ENCODE data around the gene BLOC1S6.

Gene BLOC1S6

GRCh38 chr15:45611305-45611704 lies 24.1 kb downstream of the BLOC1S6 start:
- Histone ChIP-seq H3K9ac (ENCODE audit: low read depth, low read length) (no peak overlapping the region), H3K36me3 (ENCODE audit: insufficient read depth, low read length) (no peaks in the 10 kb centered on the region), H3K4me1 (ENCODE audit: insufficient read depth, low read length) (no peaks in the 10 kb centered on the region; the same call in 1 of the 2 replicates), H3K9me3 (ENCODE audit: control insufficient read depth, insufficient read depth, low read length) (no peaks in the 10 kb centered on the region)

DNA sequence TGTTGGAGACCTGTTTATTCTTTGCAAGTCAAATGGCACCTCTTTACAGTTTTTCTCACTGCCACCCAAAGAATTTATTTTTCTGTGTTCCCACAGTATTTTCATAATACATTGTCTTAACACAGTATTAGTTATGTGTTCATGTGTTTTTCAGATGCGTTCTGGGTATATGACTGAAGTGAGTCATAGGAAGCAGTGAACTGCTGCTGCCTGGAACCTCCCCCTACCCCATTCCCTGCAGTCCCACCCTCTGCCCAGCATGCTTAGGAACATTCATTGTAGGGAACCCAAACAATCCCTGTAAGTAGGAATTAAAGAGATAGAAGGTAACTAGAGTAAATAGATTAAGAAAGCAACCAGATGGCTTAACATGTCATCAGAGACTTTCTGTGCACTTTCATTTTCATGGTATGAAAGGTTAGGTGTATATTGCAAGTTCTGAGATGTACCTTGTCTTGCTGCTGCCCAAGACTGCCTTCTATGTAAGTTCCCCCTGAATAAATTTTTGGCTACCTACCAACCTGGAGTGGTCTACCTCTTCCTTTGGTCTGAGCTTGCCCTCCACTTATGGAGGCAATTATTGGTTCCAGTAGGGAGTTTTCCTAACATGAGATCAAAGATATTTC lies 25.7 kb downstream of the BLOC1S6 start:
- Histone ChIP-seq H3K36me3 (ENCODE audit: insufficient read depth, low read length) (no peaks in the 10 kb centered on the region), H3K4me1 (ENCODE audit: insufficient read depth, low read length) (peaks cover 8% of the 10 kb centered on the region; the same call in 1 of the 2 replicates), H3K9me3 (ENCODE audit: control insufficient read depth, insufficient read depth, low read length) (no peaks in the 10 kb centered on the region), H3K9ac (ENCODE audit: low read depth, low read length) (no peak overlapping the region)

DNA sequence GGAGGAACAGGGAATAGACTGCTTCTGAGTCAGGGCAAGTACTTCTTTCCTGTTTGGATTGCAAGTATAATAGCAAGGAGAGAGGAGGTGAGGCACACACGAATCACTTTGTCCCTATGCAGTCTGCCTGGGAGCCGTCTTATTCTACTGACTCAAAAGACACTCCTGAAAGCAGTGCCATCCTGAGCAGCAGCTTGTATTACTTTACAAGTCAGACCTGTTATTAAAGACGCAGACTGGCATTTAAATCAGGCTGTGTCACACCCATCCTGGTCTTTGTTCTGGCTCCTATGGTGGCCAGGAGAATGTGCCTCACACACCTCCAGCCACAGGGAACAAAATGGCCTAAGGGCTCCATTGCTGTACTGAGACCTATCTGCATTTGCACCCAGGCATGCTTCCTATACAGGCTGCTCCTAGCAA lies 29.7 kb downstream of the BLOC1S6 start:
- peaks cover 8% of the 10 kb centered on the region; the same call in 1 of the 2 replicates for H3K4me1 ChIP-seq (ENCODE audit: insufficient read depth, low read length)
- H3K9me3 ChIP-seq (ENCODE audit: control insufficient read depth, insufficient read depth, low read length): no peaks in the 10 kb centered on the region
- H3K9ac ChIP-seq (ENCODE audit: low read depth, low read length): no peak overlapping the region
- no peaks in the 10 kb centered on the region for H3K36me3 ChIP-seq (ENCODE audit: insufficient read depth, low read length)

GRCh38 chr15:45618813-45619212 lies 31.6 kb downstream of the BLOC1S6 start:
- H3K9me3 ChIP-seq (ENCODE audit: control insufficient read depth, insufficient read depth, low read length): no peaks in the 10 kb centered on the region
- H3K4me1 ChIP-seq (ENCODE audit: insufficient read depth, low read length): peaks cover 8% of the 10 kb centered on the region; the same call in 1 of the 2 replicates
- no peak overlapping the region for H3K9ac ChIP-seq (ENCODE audit: low read depth, low read length)
- no peaks in the 10 kb centered on the region for H3K36me3 ChIP-seq (ENCODE audit: insufficient read depth, low read length)

DNA sequence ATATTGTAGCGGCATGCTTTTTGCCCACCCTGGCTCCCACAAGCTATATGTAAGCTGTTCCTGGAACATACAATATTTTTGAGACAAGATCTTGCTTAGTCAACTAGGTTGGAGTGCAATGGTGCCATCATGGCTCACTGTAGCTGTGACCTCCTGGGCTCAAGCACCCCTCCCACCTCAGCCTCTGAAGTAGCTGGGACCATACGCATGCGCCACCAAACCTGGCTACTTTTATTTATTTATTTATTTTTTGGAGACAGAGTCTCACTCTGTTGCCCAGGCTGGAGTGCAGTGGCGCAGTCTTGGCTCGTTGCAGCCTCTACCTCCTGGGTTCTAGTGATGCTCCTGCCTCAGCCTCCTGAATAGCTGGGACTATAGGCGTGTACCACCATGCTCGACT lies 41.0 kb downstream of the BLOC1S6 start:
- peaks cover 14% of the 10 kb centered on the region; the same call in 1 of the 2 replicates for H3K9me3 ChIP-seq (ENCODE audit: control insufficient read depth, insufficient read depth, low read length)
- H3K9ac ChIP-seq (ENCODE audit: low read depth, low read length): no peak overlapping the region
- H3K36me3 ChIP-seq (ENCODE audit: insufficient read depth, low read length): no peaks in the 10 kb centered on the region
- H3K4me1 ChIP-seq (ENCODE audit: insufficient read depth, low read length): no peaks in the 10 kb centered on the region

DNA sequence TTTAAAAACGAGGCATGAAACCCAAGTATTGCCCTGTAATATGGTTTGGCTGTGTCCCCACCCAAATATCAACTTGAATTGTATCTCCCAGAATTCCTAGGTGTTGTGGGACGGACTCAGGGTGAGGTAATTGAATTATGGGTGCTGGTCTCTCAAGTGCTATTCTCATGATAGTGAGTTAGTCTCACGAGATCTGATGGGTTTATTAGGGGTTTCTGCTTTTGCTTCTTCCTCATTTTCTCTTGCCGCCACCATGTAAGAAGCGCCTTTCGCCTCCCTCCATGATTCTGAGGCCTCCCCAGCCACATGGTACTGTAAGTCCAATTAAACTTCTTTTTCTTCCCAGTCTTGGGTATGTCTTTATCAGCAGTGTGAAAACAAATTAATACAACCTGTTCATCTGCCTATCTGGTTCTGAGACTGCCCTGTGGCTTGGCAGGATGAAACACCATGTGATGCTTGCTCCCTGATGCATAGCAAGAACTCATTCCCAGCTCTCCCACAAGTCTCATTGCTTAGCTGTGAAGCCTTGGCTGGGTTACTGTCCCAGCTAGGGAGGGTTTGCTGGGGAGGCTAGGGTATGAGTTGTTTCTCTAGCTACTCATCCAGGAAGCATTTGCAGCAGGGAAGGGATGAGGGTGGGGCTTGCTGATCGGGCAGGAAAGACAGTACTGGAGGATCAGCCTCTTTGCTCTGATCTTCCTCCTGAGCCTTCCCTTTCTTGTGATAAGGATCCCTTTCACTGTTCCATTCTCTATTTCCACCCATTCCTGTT lies 43.9 kb downstream of the BLOC1S6 start:
- no peak overlapping the region for H3K9ac ChIP-seq (ENCODE audit: low read depth, low read length)
- H3K9me3 ChIP-seq (ENCODE audit: control insufficient read depth, insufficient read depth, low read length): peaks cover 10% of the 10 kb centered on the region; the same call in 1 of the 2 replicates
- H3K36me3 ChIP-seq (ENCODE audit: insufficient read depth, low read length): no peaks in the 10 kb centered on the region
- H3K4me1 ChIP-seq (ENCODE audit: insufficient read depth, low read length): no peaks in the 10 kb centered on the region

DNA sequence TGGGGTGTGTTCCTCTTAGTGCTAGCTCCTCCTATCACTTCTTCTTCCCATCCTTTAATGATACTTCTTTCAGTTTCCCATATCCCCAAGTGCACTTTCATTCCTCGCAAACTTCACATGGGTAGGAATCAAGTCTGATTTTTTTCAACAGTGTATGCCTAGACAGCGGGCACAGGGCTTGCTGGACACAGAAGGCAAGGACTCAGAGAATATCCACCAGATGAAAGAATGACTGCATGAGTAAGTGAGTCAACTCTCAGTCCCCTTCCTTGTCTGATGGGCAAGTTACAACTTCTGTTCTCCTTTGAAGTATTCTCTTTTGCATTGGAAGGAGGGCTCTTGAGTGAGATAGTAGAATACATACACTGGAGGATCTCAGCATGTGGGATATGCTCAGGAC lies 44.6 kb downstream of the BLOC1S6 start:
- no peaks in the 10 kb centered on the region for H3K4me1 ChIP-seq (ENCODE audit: insufficient read depth, low read length)
- 0 out of 2 replicates have a peak overlapping the region, but pooled peaks have one; percentile 6 for H3K9ac ChIP-seq (ENCODE audit: low read depth, low read length)
- no peaks in the 10 kb centered on the region for H3K36me3 ChIP-seq (ENCODE audit: insufficient read depth, low read length)
- peaks cover 10% of the 10 kb centered on the region; the same call in 1 of the 2 replicates for H3K9me3 ChIP-seq (ENCODE audit: control insufficient read depth, insufficient read depth, low read length)

GRCh38 chr15:45634432-45635190 lies 47.4 kb downstream of the BLOC1S6 start, which contains the start of gene SQOR:
Gene SQOR, plus strand, starts transcription at chr15:45635029. Its CDS starts 23,895 bp downstream, at chr15:45658924.
- Histone ChIP-seq H3K4me1 (ENCODE audit: insufficient read depth, low read length) (no peaks in the 10 kb centered on the region), H3K9me3 (ENCODE audit: control insufficient read depth, insufficient read depth, low read length) (no peaks in the 10 kb centered on the region), H3K36me3 (ENCODE audit: insufficient read depth, low read length) (no peaks in the 10 kb centered on the region), H3K9ac (ENCODE audit: low read depth, low read length) (peak within 1 kb of the TSS; percentile 67; the same call in 1 of the 2 replicates)

DNA sequence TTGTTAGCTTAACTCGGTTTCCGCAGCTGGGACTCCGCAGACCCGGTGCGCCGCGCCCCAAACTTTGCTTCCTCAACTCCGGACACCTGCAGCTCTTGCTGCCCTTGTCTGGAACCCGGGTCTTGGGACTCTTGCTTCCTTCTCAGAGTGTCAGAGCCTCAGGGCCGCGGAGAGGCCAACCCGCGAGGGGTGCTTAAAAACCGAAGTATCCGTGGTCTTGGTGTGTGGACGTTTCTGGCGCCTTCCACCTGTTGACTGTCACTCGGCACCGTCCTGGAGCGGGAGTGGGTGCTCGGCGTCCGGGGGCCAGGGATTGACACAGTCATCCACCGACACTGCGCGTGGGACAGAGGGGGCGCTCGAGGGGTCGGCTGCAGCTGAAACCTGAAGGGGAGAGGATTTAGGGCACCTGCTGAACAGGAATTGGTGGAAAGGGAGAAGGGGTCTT lies 48.0 kb downstream of the BLOC1S6 start:
- no peaks in the 10 kb centered on the region for H3K36me3 ChIP-seq (ENCODE audit: insufficient read depth, low read length)
- H3K9me3 ChIP-seq (ENCODE audit: control insufficient read depth, insufficient read depth, low read length): no peaks in the 10 kb centered on the region
- H3K9ac ChIP-seq (ENCODE audit: low read depth, low read length): peak overlapping the region; percentile 67; the same call in 1 of the 2 replicates
- no peaks in the 10 kb centered on the region for H3K4me1 ChIP-seq (ENCODE audit: insufficient read depth, low read length)

GRCh38 chr15:45635763-45636292 lies 48.6 kb downstream of the BLOC1S6 start:
- Histone ChIP-seq H3K9me3 (ENCODE audit: control insufficient read depth, insufficient read depth, low read length) (no peaks in the 10 kb centered on the region), H3K9ac (ENCODE audit: low read depth, low read length) (peak overlapping the region; percentile 67; the same call in 1 of the 2 replicates), H3K36me3 (ENCODE audit: insufficient read depth, low read length) (no peaks in the 10 kb centered on the region), H3K4me1 (ENCODE audit: insufficient read depth, low read length) (no peaks in the 10 kb centered on the region)

GRCh38 chr15:45637141-45637540 lies 50.0 kb downstream of the BLOC1S6 start:
- Histone ChIP-seq H3K36me3 (ENCODE audit: insufficient read depth, low read length) (no peaks in the 10 kb centered on the region), H3K4me1 (ENCODE audit: insufficient read depth, low read length) (no peaks in the 10 kb centered on the region), H3K9me3 (ENCODE audit: control insufficient read depth, insufficient read depth, low read length) (no peaks in the 10 kb centered on the region), H3K9ac (ENCODE audit: low read depth, low read length) (no peak overlapping the region)

DNA sequence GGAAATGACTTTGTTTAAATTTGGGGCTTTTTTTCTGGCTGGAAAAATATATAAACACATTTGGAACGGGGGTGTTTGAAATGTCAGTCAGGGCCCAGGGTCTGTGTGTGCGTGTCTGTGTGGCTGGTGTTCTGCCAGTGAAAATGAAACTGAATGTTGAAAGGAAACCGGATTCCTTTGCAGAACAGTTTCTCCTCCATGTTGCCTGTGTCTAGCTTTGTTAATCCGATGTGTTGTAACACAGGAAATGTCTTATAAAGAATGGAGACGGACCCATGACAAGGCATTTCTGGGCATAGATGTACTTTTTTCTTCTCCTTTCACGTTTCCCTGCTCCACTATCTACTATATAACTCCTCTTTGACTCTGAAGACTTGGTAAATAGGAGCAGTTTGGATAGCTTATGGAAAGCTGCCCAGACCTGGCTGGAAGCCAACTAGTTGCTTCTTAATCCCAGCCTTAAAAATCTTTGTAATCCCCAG lies 50.4 kb downstream of the BLOC1S6 start:
- Histone ChIP-seq H3K9ac (ENCODE audit: low read depth, low read length) (no peak overlapping the region), H3K4me1 (ENCODE audit: insufficient read depth, low read length) (no peaks in the 10 kb centered on the region), H3K9me3 (ENCODE audit: control insufficient read depth, insufficient read depth, low read length) (no peaks in the 10 kb centered on the region), H3K36me3 (ENCODE audit: insufficient read depth, low read length) (no peaks in the 10 kb centered on the region)

- no peaks in the 10 kb centered on the region for H3K4me1 ChIP-seq (ENCODE audit: insufficient read depth, low read length)
- H3K36me3 ChIP-seq (ENCODE audit: insufficient read depth, low read length): no peaks in the 10 kb centered on the region
- no peak overlapping the region for H3K9ac ChIP-seq (ENCODE audit: low read depth, low read length)
- no peaks in the 10 kb centered on the region for H3K9me3 ChIP-seq (ENCODE audit: control insufficient read depth, insufficient read depth, low read length)
Measured at GRCh38 chr15:45640616-45641015, 53.4 kb downstream of the BLOC1S6 start.

GRCh38 chr15:45641374-45641781 lies 54.2 kb downstream of the BLOC1S6 start:
- H3K4me1 ChIP-seq (ENCODE audit: insufficient read depth, low read length): no peaks in the 10 kb centered on the region
- no peaks in the 10 kb centered on the region for H3K9me3 ChIP-seq (ENCODE audit: control insufficient read depth, insufficient read depth, low read length)
- no peak overlapping the region for H3K9ac ChIP-seq (ENCODE audit: low read depth, low read length)
- no peaks in the 10 kb centered on the region for H3K36me3 ChIP-seq (ENCODE audit: insufficient read depth, low read length)

Data from ES-I3 (cell line).